ENCODE data around the gene DGKQ.
"Not testable (repeated sequence)": the region's sequence is repeated elsewhere in the genome, so short reads cannot be mapped to it uniquely, and the experiment has no call there.

DGKQ gene

GRCh38 chr4:982291-982690 is 8.9 kb upstream of the DGKQ start:
- in situ Hi-C loops (cut with MboI; ENCODE audit: low sequenced_read_pairs) = no loop called here

- in situ Hi-C loops (cut with MboI; ENCODE audit: low sequenced_read_pairs) = no loop called here
Observed at GRCh38 chr4:978957-979701, 5.8 kb upstream of the DGKQ start.

- in situ Hi-C loops (cut with MboI; ENCODE audit: low sequenced_read_pairs) = not testable (repeated sequence)
Observed at GRCh38 chr4:976016-976415, 2.6 kb upstream of the DGKQ start.

- in situ Hi-C loops (cut with MboI; ENCODE audit: low sequenced_read_pairs) = no loop called here
Observed at GRCh38 chr4:974668-975067, 1.3 kb upstream of the DGKQ start.

DNA sequence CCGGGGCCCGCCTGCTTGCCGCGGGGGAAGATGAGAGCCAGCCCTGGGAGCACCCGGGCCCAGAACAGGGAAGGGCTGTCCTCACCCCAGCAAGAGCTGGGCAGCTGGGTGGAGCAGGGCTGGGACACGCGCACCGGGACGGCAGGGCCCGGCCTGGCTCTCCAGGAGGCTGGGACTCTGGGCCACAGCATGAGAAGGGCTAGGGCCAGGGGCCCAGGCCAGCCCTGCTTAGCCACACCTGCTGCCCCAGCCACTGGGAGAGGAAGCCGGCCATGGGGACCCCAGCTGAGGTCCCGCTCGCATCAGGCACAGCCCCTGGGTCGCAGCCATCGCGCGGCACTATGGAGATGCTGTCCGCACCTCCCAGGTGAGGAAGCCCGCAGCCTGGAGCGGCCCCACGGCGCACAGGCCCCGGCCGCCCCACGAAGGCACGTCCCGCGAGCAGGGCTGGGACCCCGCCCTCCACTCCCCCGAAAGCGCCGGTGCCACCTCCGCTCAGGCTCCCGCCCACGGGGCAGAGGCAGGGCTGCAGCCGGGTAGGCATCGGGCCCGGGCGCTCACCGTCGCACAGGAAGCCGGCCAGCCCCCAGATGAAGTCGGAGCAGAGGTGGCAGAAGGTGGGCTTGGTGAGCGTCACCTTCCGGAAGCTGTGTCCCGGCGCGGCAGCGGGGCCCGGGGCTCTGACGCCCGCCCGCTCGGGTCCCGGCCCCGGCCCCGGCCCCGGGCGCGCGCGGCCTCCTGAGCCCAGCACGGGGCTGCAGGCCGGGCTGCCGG is 531 bp downstream of the DGKQ start:
- in situ Hi-C loops (cut with MboI; ENCODE audit: low sequenced_read_pairs) = no loop called here

DNA sequence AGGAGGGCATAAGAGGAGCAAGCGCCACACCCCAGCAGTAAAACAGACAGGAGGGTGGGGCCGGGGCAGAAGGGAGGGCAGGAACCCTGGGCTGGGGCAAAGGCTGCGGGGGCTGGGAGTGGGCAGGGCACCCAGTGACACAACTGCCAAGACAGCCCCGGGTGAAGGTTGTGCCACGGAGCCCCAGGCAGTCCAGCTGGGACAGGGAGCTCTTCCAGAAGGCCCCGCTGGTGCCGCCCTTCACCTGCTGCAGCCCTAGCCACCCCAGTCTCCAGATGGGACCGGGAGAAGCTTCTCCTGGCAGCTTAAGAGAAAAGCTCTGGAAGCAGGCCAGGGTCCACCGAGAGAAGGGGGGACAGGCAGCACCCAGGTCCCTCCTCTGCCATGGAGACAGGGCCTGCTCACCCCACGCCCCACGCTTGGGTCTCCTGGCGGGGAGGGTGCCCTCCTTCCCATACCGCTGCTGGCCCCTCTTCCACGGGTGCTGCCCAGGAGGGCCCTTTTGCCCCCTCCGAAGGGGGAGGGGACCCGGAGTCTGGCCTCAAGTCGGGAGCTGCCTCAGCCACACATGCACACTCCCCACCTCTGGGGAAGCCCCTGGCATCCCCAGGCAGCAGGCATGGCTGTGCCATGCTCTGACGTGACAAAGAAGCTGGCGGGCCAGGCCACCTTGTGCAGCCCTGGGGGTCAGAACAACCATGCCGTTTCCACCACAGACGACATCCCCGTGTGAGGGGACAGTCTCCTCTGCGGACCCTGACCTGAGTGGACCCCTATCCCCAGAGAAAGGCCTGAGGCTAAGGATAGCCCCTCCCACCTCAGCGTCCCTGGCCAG is 1.5 kb downstream of the DGKQ start:
- in situ Hi-C loops (cut with MboI; ENCODE audit: low sequenced_read_pairs) = no loop called here

- in situ Hi-C loops (cut with MboI; ENCODE audit: low sequenced_read_pairs) = no loop called here
Observed at GRCh38 chr4:970854-971520, 2.4 kb downstream of the DGKQ start.

DNA sequence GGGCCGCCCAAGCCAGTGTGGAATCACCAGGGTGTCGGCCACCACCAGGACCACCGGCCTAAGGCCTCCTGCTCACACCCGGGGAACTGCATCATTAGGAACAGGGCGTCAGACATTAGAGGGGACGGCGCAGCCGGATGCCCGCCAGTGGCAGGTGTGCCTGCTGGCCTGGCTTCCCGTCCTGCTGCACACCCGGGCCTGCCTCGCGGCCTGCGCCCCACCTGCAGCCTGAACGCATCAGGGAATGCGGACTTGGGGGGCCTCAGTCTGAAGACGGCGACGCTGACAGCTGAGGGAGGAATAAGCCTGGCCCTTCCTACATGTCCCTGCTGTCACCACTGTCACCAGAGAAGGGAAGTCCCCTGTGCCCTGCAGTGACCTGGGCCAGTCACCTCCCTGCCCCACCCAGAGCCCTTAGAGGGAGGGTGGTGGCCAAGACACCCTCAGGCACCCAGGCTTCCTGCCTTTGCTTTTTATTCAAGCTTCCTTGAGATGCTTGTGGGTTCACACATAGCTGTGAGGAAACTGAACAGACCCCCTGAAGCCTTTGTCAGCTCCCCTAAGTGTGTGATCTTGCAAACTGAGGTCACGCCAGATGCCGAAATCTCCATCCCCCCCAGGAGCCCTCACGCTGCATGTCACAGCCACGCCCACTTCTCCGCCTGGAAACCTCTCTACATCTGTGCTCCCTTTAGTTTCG is 3.2 kb downstream of the DGKQ start:
- in situ Hi-C loops (cut with MboI; ENCODE audit: low sequenced_read_pairs) = no loop called here

DNA sequence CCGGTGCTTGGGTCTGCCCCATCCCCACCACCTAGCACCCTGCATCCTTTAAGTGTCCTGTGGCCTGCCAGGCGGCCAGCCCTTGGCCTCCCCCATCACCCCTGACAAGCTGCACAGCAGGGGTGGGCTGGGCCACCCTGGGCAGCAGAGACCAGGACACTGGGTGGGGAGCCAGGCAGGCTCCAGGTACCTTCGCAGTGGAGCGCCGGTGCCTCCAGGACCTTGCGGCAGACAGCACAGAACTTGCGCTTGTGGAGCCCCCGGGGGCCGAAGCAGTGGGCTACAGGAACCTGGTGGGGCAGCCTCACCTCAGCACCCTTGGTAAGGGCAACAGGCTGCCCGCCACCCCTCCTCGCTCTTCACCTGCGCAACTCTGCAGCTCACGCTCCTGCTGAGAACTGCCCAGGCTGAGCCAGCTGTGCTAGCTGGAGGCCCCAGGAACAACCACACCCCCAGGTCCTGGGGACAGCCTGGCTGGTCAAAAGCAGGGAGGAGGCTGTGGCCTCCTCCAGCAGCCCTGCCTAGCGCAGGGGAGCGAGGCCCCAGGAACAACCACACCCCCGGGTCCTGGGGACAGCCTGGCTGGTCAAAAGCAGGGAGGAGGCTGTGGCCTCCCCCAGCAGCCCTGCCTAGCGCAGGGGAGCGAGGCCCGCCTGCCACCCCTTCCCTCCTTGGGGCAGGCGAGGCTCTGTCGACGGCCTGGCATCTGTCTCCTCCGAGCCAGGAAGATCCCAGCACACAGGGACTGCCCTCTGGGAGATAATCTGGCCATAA is 4.6 kb downstream of the DGKQ start:
- in situ Hi-C loops (cut with MboI; ENCODE audit: low sequenced_read_pairs) = no loop called here

DNA sequence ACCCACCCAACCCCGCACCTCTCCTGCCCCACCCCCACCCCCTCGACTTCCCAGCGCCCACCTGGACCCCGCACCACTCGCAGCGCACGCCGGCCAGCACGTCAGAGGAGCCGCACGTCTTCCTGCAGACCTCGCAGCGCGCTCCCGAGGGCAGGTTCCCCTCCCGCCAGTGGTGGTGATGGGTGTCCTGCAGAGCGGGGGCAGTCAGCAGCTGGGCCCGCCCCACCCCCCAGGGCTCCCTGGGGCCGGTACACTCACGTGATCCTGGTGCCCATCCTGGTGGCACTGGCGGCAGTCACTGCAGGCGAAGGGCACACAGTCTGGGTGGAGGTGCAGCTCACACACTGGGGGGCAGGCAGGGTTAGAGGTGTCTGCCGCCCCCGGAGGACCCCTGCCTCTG is 5.1 kb downstream of the DGKQ start:
- in situ Hi-C loops (cut with MboI; ENCODE audit: low sequenced_read_pairs) = no loop called here

DNA sequence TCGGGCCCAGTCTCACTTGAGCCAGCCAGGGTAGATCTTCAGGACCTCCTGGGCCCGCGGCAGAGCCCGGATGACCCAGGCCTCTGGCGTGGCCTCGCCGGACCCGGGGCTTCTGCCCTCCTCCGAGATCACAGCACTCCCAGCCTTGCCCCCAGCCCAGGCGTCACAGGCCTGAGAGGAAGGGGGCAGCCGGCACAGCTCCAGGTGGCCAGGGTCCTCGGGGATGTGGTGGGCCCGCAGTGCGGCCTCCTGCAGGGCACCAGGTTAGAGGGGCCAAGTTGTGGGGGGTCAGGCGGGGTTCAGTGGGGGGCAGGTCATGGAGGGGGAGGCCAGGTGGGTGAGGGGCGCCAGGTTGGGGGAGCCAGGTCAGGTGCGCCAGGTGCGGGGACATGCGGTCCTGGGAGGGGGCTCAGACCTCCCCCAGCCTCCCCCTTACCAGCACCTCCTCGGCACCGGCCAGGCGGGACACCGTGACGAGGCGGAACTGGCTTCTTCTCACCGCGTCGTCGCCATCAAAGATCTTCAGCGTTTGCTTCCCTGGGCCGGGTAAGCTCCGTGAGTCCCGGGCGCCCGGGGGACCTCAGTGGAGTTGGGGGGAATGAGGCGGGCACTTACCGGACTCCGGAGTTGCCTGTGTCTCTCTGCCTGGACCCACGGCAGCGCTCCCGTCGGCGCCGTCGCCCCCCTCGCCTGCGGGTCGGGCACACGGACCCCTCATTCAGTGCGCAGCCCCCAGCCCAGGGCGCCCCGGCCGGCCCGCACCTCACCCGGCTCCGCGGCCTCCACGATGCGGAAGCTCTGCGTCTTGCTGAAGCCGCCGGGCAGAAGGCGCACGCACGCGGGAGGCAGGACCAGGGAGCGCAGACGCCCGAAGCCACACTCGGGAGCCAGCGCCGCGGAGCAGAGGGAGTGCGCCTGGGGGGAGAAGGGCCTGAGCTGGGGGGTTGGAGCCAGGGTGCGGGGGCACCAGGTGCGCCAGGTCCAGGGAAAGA is 6.0 kb downstream of the DGKQ start:
- in situ Hi-C loops (cut with MboI; ENCODE audit: low sequenced_read_pairs) = no loop called here

GRCh38 chr4:966266-967112 is 6.9 kb downstream of the DGKQ start:
- in situ Hi-C loops (cut with MboI; ENCODE audit: low sequenced_read_pairs) = no loop called here

DNA sequence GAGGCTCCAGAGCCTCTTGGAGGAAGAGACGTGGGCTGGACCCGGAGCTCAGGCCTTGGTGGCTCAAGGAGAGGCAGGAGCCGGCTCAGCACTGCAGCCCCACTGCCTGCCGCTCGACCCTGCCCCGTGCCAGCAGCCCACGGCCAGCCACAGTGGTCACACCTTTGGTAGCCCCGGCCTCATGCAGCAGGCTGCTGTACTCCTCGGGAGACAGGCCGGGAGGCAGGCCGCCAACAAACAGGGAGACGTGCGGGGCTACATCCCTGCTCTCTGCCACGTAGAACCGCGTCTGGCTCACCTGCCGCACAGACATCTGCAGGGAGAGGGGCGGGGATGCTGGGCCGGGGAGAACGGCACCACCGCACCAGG is 7.6 kb downstream of the DGKQ start:
- in situ Hi-C loops (cut with MboI; ENCODE audit: low sequenced_read_pairs) = no loop called here

DNA sequence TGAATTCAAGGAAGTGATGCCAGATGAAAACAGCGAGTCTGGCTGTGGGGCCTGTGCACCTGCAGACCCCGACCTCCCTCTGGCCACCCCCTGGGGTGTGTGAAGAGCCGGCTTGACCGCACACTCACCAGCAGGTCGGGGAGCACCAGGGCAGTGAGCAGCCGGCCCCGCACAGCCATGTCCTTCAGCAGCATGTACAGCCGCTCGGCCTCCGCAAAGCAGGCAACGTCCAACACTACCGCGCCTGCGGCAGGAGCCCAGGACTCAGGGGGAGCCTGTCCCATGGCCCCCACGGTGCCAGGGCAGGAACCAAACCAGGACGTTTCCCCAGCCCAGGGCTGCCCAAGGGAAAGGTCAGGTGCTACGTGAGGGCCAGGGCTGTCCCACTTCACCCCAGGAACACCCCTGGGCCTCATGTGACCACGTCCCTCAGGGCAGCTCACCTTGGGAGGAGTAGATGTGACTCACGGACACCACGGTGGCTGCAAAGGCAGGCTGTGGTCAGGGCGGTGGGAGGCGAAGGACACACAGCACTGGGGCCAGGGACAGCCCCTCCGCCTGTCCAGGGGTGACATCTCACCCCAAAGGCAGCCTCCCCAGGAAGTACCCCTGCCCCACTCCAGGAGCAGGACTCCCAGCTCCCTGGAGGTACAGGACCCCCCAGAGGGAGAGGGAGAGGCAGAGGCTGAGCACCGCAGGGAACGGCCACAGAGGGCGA is 8.2 kb downstream of the DGKQ start:
- in situ Hi-C loops (cut with MboI; ENCODE audit: low sequenced_read_pairs) = no loop called here

GRCh38 chr4:964346-965025 is 8.9 kb downstream of the DGKQ start:
- in situ Hi-C loops (cut with MboI; ENCODE audit: low sequenced_read_pairs) = no loop called here
